ENCODE measurements around the gene PPP1R18.
"Not testable (repeated sequence)": the region's sequence is repeated elsewhere in the genome, so short reads cannot be mapped to it uniquely, and the experiment has no call there.

Gene PPP1R18

DNA sequence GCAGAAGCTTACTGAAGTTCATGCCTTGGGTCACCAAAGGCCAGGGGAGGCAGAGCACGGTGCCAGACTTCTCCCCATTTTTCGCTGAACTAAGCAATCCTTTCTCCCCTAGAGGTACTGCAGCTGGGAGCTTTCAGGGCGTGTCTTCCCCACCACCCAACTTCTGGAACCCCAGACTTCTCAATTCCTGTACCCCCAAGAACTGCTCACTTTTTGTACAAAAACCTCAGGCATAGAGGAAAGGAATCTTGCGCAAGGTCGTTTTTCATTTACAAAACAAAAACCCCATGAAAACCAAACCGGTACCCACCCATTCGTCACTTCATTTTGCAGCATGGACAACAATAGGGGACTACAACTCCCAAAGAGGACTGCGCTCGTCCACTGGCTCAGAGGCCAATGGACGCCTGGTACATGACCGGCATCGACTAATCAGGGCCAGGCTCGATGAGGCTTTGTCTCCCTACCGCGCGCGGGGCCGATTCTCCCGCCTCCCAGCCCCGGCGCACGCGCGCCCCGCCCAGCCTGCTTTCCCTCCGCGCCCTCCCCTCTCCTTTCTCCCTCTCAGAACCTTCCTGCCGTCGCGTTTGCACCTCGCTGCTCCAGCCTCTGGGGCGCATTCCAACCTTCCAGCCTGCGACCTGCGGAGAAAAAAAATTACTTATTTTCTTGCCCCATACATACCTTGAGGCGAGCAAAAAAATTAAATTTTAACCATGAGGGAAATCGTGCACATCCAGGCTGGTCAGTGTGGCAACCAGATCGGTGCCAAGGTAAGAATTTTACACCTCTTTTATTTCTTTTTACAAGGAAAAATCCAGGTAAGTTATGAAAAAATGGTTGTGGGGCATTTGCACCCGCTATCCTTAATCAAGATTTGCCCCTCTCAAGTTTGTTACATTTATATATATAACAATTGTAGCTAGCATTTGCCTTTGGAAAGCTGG is 33.6 kb upstream of the PPP1R18 start, which contains the start of gene TUBB:
TSS of gene TUBB (plus strand) at position 562 of the 947 bp plus-strand sequence. CDS start at position 717, 155 bp downstream.
- peak; percentile 98 for DNase-seq

DNA sequence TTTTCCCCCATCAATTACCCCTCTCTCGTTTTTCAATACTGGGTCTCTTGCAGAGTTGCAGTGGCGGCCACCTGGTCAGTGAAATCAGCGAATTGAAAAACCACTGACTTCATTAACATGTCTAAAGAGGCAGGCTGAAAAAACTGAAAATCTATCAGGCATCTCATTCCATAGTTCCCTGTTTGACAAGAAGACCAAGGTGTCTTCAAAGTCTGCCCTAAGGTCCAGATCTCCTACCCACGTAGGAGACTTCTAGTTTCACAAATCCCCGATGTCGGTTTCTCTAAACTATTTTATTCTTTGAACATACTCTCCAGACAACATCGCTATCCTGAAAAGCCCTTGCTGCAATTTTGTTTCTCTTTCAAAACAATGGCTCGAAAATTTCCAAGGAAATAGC is 32.9 kb upstream of the PPP1R18 start:
- no peak for DNase-seq

DNA sequence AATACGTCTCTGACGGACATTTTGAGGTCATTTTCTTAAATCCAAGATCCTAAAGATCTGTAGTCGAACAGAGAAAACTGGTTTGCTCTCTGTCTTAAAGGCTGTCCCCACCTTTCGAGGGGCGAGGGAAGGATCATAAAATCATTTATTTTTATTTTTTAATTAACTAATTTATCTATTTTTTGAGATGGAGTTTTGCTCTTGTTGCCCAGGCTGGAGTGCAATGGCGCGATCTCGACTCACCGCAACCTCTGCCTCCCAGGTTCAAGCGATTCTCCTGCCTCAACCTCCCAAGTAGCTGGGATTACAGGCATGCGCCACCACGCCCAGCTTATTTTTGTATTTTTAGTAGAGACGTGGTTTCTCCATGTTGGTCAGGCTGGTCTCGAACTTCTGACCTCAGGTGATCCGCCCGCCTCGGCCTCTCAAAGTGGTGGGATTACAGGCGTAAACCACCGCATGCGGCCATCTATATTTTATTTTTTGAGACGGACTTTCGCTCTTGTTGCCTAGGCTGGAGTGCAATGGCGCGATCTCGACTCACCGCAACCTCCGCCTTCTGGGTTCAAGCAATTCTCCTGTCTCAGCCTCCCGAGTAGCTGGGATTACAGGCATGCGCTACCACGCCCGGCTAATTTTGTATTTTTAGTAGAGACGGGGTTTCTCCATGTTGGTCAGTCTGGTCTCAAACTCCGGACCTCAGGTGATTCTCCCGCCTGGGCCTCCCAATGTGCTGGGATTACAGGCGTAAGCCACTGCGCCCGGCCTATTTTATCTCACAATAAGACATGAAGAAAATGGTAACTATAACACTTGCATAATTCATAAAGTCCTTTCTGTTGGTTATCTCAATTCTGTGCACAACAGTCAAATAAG is 31.6 kb upstream of the PPP1R18 start:
- DNase-seq, result not testable (repeated sequence)

DNA sequence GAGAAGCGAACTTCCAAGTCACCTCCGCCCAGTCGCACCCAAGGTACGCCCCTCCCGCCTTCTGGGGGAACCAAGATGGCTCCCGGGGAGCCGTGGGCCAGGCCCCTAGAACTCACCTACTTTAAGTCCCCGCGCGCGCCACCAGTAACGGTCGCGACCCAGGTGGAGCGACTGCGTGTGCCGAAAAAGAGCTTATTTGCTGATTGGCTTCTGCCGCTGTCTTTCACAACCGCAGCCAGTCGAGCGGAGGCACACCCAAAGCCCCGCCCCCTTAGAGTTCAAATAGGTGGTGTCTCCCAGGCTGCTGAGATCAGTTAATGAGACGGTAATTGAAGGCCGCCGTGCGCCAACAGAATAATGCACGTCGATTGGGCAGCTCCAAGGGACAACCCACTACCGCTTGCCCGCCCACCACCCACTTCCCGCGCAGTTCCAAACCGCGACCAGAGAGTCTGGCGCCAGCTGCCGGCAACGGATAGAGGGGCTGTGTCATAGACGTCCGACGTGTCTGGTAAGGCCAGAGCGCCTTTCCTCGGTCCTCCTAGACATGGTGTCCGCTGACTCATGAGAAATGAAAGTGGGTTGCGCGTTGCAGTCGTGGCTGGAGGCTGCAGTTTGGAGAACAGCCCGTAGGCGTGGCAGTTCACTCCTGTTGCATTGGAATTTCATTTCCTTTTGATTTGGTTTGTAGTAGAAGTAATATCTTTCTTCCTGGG is 30.8 kb upstream of the PPP1R18 start, which contains the start of gene MDC1:
TSS of gene MDC1 (minus strand) at position 153 of the 716 bp plus-strand sequence. CDS start 2,106 bp downstream, outside the sequence.
- peak; percentile 97 for DNase-seq

DNA sequence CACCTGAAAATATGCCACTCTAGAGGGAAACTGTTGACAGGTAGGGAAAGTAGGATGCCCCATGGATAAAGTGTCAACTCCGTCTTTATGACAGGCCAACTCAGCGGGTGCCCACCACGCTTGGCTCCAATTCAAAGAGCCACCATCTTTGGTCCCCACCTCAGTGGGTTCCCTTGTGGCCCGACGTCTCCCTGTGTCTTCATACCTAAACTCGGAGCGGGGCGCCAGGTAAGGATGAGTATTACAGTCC is 30.4 kb upstream of the PPP1R18 start:
- no peak for DNase-seq

DNA sequence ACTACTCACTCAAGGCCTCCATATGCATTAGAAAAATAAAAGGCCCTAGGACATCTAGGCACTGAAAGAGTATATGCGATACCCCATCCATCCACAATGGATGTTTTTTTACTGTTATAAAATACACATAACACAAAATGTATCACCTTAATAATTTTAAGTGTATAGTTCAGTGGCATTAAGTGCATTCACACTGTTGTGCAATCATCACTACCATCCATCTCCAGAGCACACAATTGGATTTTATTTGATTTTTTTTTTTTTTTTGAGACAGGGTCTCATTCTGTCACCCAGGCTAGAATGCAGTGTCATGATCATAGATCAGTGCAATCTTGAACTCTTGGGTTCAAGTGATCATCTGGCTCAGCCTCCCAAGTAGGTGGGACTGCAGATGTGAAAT is 27.8 kb upstream of the PPP1R18 start:
- no peak for DNase-seq

DNA sequence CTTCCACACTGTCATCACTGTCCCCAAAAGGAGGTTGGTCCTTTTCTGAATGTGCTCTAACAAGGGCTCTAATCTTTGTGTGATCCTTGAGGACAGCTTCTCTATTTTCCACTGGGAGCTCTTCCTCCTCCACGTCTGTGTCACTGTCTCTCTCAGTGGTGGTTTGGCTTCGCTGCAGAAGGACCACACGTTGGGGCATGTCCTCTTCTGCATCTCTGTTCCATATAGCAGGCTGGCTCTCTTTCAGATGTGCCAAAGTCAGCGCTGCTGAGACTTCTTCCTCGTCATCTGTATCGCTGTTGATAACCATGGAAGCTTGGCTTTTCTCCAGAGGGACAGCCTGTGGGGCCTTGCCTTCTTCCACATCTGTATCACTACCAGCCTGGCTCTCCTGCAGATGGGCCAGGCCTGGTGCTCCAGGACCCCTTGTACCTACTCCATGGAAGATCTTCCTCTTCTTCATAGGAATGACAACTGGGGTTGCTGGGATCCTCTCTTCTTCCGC is 26.0 kb upstream of the PPP1R18 start:
- DNase-seq, result no peak

DNA sequence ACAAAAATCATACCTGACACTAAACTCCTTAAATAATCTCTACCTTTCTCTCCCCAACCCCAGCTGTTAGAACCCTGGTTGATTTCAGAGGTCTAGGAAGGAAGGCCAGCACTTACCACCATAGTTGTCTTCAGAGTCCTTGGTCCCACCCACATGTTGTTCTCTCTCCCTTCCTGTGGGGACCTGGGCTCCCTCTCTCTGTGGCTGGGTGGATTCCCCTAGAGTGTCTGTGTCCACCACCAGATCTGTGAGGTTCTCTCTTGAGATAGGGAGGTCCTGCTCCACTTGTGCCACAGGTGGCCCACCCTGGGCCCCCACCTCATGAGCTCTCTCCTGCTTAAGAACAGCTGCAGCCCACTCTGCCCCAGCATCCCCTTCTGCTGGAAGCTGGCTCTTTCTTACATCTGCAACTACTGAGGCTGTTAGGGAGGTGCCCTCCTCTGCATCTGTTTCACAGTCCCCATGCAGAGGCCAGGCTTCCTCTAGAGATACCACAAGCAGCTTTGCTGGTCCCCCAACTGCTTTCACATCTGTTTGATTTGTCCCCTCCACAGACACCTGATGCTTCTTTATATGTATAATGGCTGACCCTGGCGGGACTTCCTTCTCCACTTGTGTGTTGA is 25.4 kb upstream of the PPP1R18 start:
- no peak for DNase-seq

DNA sequence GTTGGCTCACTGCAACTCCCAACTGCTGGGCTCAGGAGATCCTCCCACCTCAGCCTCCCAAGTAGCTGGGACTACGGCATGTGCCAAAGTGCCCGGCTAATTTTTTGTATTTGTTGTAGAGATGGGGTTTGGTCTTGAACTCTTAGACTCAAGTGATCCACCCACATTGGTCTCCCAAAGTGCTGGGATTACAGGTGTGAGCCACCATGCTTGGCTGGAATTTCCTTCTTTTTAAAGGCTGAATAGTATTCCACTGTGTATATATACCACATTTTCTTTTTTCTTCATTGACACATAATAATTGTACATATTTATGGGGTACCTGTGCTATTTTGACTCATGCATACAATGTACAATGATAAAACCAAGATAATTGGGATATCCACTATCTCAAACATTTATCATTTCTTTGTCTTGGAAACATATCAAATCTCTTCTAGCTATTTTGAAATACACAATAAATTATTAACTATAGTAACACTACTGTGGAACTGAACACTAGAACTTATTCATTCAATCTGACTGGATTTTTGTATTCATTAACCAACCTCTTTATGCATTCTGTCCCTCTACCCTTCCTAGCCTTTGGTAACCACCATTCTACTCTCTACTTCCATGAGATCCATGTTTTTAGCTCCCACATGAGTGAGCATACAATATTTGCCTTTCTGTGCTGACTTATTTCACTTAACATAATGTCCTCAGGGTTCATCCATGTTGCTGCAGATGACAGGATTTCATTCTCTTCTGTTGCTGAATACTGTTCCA is 22.8 kb upstream of the PPP1R18 start:
- no peak for DNase-seq

DNA sequence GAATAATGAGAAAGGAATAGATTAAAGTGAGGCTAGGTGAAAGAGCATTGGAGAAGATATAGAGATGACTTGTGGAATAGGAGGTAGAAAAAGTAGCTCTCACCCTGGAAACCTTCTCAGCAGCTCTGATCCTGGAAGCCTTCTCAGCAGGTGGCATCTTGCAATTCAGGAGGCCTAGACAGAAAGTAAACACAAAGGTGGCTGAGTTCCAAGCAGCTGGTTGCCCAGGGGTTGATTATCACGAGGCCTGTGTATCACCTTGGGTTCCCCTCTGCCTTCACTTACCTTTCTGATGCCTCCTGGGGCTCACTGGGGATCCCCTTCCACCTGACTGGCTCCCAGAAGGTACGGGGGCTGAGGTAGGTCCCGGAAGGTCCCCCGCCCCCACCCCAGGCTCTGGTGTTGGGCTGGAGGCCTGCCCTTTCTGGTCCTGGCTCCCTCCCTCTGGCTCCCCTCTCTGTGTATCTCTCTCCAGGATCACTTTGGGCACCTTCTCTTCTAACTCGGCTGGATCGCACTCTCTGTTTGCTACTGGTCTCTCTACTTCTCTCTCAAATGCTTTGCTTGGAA is 20.9 kb upstream of the PPP1R18 start:
- peak; percentile 58 for DNase-seq

DNA sequence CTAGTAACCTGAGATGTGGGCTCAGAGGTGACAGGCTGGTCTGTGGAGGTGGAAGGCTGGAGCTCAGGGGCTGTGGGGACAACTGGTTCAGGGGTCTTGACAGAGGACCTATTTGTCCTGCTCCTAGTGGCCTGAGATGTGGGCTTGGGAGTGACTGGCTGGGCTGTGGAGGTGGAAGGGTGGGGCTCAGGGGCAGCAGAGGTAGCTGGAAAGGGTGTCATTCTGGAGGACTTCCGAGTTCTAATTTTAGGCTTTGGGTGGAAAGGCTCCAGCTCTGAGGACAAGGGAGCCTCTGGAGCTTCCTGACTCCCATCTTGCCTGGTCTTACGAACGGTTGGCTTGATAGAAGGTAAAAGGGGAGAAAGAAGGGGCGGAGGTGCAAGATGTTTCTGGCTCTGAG is 19.2 kb upstream of the PPP1R18 start:
- no peak for DNase-seq

DNA sequence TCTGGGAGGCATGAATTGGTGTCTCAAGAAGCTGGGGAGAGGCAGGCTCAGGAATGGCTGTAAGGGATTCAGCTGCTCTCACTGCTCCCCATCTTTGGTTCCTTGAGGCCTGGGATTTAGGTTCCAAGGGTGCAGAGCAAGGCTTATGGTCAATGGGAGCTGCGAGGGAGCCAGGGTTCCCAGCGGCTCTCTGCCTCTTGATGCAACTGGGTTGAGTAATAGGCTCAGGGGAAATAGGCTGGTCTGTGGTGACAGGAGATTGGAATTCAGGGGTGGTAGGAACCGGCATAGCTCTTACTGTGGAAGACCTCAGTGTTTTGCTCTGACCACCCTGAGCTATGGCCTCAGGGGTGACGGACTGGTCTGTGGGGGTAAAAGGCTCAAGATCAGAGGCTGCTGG is 17.4 kb upstream of the PPP1R18 start:
- no peak for DNase-seq

DNA sequence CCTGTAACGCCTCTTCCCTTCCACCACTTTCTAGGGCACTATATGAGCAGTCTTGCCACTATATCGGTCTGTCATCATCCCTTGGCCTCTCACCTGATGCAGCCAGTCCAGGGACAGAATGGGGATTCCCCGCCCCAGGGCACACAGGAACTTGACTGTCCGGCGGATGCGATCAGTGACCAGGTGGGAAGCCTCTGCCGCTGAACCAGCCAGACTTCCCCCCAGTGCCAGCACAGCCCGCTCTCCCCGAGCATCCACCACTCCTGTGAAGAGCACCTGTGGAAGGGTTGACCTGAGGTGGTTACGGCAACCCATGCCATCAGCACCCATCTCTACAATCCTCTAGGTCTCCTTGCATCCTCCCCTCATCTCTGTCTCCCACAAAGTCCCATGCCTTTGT is 16.6 kb upstream of the PPP1R18 start:
- DNase-seq, result no peak

DNA sequence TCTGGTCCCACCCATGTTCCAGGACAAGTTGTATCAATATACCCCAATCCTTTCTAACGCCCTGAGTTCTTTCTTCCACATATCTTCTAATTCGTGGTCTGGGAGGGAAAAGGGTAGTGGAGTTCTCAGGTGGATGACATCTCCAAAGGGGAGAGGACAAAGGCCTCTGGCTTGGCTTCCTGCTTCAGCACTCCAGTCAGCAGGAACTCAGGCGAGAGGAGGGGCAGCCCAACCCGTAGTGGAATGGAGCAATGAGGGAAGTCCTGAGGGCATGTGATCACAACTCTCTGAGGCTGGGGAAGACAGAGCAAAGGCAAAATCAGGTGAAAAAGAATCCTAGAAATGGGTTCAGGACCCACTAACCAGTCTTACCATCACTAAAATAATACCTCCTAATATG is 13.9 kb upstream of the PPP1R18 start:
- DNase-seq, result no peak

DNA sequence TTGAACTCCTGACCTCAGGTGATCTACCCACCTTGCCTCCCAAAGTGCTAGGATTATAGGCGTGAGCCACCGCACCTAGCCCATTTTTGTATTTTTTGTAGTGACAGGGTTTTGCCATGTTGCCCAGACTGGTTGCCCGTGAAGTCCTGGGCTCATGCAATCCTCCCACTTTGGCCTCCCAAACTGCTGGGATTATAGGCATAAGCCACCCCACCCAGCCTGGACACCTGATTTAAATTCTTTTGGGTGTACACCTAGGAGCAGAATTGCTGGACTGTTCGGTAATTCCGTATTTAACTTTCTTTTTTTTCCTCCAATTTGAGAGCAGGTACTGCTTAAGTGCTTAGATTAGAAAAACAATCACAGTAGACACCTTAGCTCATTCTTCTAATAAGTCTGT is 10.0 kb upstream of the PPP1R18 start:
- DNase-seq, result no peak

DNA sequence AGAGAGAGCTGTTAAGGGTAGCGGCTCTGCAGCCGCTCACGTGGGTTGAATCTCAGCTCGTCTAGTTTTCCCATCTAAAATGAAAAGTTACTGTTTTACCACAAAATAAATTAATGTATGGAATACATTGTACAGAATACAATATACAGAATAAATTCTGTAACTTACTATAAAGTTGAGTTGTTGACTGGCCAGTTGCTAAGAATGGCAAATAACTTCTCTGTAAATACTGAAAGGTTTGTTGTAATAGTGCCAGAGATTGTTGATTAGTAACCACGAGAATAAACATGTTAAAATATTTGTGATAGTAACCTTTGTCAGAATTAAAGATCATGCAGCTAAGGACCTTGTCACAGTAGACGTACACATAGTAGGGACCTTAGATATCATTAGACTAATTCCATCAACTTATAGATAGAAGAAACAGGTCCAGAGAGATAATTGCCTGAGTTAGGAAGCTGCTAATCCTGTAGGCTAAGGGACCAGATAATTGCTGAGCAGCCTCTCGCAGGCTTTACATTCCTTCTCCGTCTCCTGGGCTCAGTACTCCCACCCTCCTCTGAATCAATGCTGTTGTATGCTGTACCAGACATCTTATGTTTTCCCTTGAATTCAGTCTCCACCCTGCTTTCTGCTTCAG is 4.9 kb upstream of the PPP1R18 start:
- DNase-seq, result no peak

DNA sequence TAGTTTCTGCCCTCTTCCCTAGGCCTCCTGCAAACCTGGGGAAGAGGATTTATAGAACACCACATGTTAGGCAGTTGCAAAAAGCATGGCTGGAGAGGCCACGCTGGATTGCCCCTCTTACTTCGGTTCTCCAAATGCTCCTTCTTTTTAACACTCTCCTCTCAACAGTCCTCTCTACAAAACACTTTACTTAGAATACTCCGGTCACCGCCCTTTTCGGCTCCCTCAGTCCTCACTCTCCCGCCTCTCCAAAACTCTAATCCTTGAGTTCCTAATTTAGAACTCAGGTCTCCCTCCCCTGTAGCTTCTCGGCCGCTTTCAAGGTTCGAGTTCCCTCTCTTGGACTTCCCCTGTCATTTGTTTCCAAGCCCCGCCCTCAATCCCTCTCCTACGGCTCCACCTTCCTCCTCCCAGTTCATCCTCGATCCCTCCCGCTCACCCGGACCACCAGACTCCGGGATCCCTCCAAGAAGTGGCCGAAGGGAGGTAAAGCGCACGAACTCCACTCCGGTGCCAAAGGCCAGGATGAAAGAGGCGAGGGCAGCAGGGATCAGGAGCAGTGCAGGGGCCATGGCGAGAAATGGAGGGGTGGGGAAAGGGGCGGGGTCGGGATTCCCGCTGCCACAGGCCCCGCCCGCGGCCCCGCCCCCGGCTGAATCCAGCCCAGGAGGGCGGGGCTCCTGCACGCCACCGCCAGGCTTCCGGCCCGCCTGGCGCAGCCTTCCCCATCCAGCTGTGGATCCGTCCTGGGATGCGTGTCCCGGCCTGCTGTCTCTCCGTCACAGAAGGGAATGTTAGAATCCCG is 4.2 kb upstream of the PPP1R18 start, which contains the start of gene NRM:
TSS of gene NRM (minus strand) at position 582 of the 805 bp plus-strand sequence. CDS start at position 572, 10 bp downstream.
- DNase-seq, result peak; percentile 16

DNA sequence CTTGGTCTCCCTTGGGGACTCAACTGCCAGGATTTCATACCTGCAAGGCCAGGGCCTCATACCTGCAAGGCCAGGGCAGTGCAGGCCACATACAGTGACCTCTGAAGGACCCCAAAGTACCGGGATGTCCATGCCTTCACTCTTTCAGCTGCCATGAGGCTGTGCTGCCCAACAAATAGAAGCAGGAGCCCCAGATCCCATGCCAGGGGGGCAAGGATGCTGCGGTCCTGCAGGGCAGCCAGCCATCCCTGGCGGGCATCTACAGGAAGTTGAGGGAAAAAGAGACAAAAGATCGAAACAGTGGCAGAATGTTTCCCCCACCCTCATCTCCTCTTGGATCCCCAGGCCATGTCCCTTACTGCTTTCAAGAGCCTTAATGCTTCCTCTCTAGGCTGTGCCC is 3.5 kb upstream of the PPP1R18 start:
- no peak for DNase-seq

DNA sequence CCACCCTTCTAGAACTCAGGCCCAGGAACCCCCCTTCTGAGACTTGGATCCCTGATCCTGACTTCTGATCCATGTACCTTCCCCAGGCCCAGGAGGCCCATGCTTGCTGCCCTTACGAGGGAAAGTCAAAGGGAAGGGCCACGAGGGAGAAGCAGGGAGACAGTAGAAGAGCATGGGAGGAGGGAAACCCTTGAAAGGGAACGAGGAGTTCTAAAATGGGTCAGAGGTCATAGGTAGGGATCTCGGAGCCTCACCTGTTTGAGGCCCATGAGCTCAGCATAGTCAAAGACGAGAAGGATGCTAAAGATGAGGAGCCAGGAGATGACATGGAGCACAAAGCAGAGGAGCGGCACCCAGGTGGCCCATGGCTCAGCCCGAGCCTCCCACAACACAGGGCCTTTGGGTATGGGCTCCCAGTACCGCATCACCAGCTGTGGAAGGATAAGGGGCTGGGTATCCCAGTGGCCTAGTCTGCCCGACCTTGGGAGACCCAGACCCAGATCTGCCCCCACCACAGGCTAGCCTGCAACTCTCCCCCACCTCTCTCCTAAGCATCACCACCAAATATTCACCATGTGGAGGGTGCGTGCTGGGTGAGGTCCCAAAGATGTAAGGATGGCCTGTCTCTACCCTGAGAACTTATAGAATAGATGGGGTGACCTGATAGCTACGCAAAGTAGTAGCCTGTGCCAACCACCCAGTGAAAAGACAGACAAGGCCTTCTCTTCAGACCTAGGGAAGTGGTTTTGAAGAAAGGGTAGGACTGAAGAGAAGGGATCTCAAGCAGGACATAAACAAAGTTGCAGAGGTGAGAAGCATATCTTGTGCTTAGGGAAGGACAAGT is 2.8 kb upstream of the PPP1R18 start:
- DNase-seq, result no peak
